Trophoblast cell (in vitro differentiated cells and primary cell): ENCODE measurements around the gene PNPO.

Source experiments
- DNase-seq, 2 donors: peaks; one replicate each; pipeline ENCODE4 v3.0.0-alpha.2; 2016
- H2AFZ ChIP-seq: 2 replicates; pipeline ENCODE4 v1.6.1; 2013; ENCODE audit warnings: low read length, moderate library complexity, mild to moderate bottlenecking; ENCODE audit not compliant: insufficient read depth, poor library complexity
- H2AK5ac ChIP-seq: 2 replicates; pipeline ENCODE4 v1.6.1; 2013; ENCODE audit warnings: mild to moderate bottlenecking, low read length
- H2BK120ac ChIP-seq: 2 replicates; pipeline ENCODE4 v1.6.1; 2013; ENCODE audit warnings: low read length, mild to moderate bottlenecking, moderate library complexity; ENCODE audit not compliant: insufficient read depth, poor library complexity
- H2BK12ac ChIP-seq: 2 replicates; pipeline ENCODE4 v1.6.1; 2013; ENCODE audit warnings: mild to moderate bottlenecking, low read length, moderate library complexity
- H2BK5ac ChIP-seq: 2 replicates; pipeline ENCODE4 v1.6.1; 2013; ENCODE audit warnings: low read length, low read depth, moderate library complexity, mild to moderate bottlenecking; ENCODE audit not compliant: poor library complexity
- H3K14ac ChIP-seq: 2 replicates; pipeline ENCODE4 v1.6.1; 2013; ENCODE audit warnings: mild to moderate bottlenecking, low read length
- H3K18ac ChIP-seq: 2 replicates; pipeline ENCODE4 v1.6.1; 2013; ENCODE audit warnings: mild to moderate bottlenecking, low read length
- H3K23ac ChIP-seq: 2 replicates; pipeline ENCODE4 v1.6.1; 2013; ENCODE audit warnings: low read length
- H3K27ac ChIP-seq: 2 replicates; pipeline ENCODE4 v1.5.1; 2013; ENCODE audit warnings: low read depth, mild to moderate bottlenecking, inconsistent platforms, low read length, moderate library complexity
- H3K27me3 ChIP-seq: 2 replicates; pipeline ENCODE4 v1.6.1; 2013; ENCODE audit warnings: inconsistent platforms, mild to moderate bottlenecking, low read length, moderate library complexity; ENCODE audit not compliant: insufficient read depth
- H3K36me3 ChIP-seq, 2 experiments: 1 replicate in 1 of 2; 2 replicates in 1 of 2; pipeline ENCODE4 v1.6.1; 2013; ENCODE audit warnings: low read length in 2 of 2, mild to moderate bottlenecking in 2 of 2, moderate library complexity in 1 of 2; ENCODE audit not compliant: insufficient read depth in 2 of 2, control insufficient read depth in 1 of 2
- H3K4ac ChIP-seq: 2 replicates; pipeline ENCODE4 v1.6.1; 2013; ENCODE audit warnings: low read depth, mild to moderate bottlenecking, low read length, moderate library complexity
- H3K4me1 ChIP-seq, 2 experiments: 1 replicate in 1 of 2; 2 replicates in 1 of 2; pipeline ENCODE4 v1.6.1; 2013; ENCODE audit warnings: low read length in 2 of 2, mild to moderate bottlenecking in 2 of 2, moderate library complexity in 1 of 2; ENCODE audit not compliant: insufficient read depth in 2 of 2, control insufficient read depth in 1 of 2
- H3K4me2 ChIP-seq: 2 replicates; pipeline ENCODE4 v1.6.1; 2013; ENCODE audit warnings: inconsistent platforms, mild to moderate bottlenecking, low read length, moderate library complexity
- H3K4me3 ChIP-seq: 2 replicates; pipeline ENCODE4 v1.5.1; 2013; ENCODE audit warnings: mild to moderate bottlenecking, low read depth, low read length, inconsistent platforms
- H3K79me1 ChIP-seq: one replicate; pipeline ENCODE4 v1.6.1; 2013; ENCODE audit warnings: low read length
- H3K79me2 ChIP-seq: 2 replicates; pipeline ENCODE4 v1.6.1; 2013; ENCODE audit warnings: low read length, mild to moderate bottlenecking; ENCODE audit not compliant: control insufficient read depth, insufficient read depth, poor library complexity
- H3K9ac ChIP-seq: 2 replicates; pipeline ENCODE4 v1.6.1; 2013; ENCODE audit warnings: mild to moderate bottlenecking, low read length
- H3K9me3 ChIP-seq: 2 replicates; pipeline ENCODE4 v1.6.1; 2013; ENCODE audit warnings: low read depth, mild to moderate bottlenecking, control low read depth, inconsistent platforms, low read length; ENCODE audit not compliant: insufficient read depth
- H4K12ac ChIP-seq: 2 replicates; pipeline ENCODE4 v1.6.1; 2013; ENCODE audit warnings: low read depth, mild to moderate bottlenecking, low read length, moderate library complexity
- H4K8ac ChIP-seq: 2 replicates; pipeline ENCODE4 v1.6.1; 2013; ENCODE audit warnings: low read depth, mild to moderate bottlenecking, low read length, moderate library complexity
- H4K91ac ChIP-seq: one replicate; pipeline ENCODE4 v1.6.1; 2013; ENCODE audit warnings: low read depth, mild to moderate bottlenecking, low read length, moderate library complexity
- WGBS: extraction: QIAGEN DNeasy Blood & Tissue Kit; methylation state at CpG from one replicate; pipeline ENCODE4 v1.1.7; 2013; ENCODE audit warnings: missing lambda C conversion rate; ENCODE audit not compliant: insufficient read length, insufficient coverage; ENCODE audit errors: extremely low coverage; 5-methylcytosine and 5-hydroxymethylcytosine counted together

Gene PNPO

GRCh38 chr17:47927821-47928400 is 13.5 kb upstream of the PNPO start:
- Histone ChIP-seq H2BK12ac (no peak overlapping the region), H3K79me2 (no peaks in the 10 kb centered on the region), H2AK5ac (no peak overlapping the region), H3K18ac (no peak overlapping the region), H3K27ac (no peak overlapping the region), H3K9me3 (peaks cover 1% of the 10 kb centered on the region), H2AFZ (no peak overlapping the region), H3K4me3 (no peak overlapping the region), H3K79me1 (no peaks in the 10 kb centered on the region), H3K4ac (no peak overlapping the region), H4K8ac (no peak overlapping the region), H3K4me1 (no peaks in the 10 kb centered on the region), H3K14ac (no peak overlapping the region), H3K27me3 (no peaks in the 10 kb centered on the region), H3K23ac (no peak overlapping the region), H3K9ac (no peak overlapping the region), H3K36me3 (peaks cover 26 to 29% of the 10 kb centered on the region in 2 experiments), H3K4me2 (no peak overlapping the region), H2BK120ac (no peak overlapping the region), H2BK5ac (no peak overlapping the region), H4K91ac (no peak overlapping the region), H4K12ac (no peak overlapping the region)
- no peak for DNase-seq
- no CpG with 5 or more reads among the region's 20 CpGs for WGBS

DNA sequence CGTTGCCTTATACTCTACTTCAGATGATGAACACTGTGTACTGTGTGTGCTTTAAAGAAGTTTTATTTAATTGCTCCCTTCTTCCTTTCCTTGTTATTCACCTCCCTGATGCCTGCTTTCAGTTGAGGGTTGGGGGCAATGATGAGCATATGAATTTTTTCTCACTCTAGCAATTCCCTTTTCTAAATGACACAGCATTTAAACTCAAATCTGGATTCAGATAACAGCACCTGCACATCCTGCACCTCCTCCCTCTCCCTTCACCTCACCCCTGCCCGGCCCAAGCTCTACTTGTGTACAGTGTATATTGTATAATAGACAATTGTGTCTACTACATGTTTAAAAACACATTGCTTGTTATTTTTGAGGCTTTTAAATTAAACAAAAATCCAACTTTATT is 13.0 kb upstream of the PNPO start:
- Histone ChIP-seq H4K8ac (no peak overlapping the region), H3K27me3 (no peaks in the 10 kb centered on the region), H2BK12ac (no peak overlapping the region), H4K12ac (no peak overlapping the region), H2AFZ (no peak overlapping the region), H3K79me2 (no peaks in the 10 kb centered on the region), H3K4me1 (no peaks in the 10 kb centered on the region), H3K9me3 (peaks cover 1% of the 10 kb centered on the region), H3K36me3 (peaks cover 21 to 26% of the 10 kb centered on the region in 2 experiments), H3K79me1 (no peaks in the 10 kb centered on the region), H3K27ac (no peak overlapping the region), H3K23ac (no peak overlapping the region), H2AK5ac (no peak overlapping the region), H3K4me3 (no peak overlapping the region), H3K4ac (no peak overlapping the region), H3K18ac (no peak overlapping the region), H3K4me2 (no peak overlapping the region), H4K91ac (no peak overlapping the region), H2BK120ac (no peak overlapping the region), H3K14ac (no peak overlapping the region), H2BK5ac (no peak overlapping the region), H3K9ac (no peak overlapping the region)
- no CpG with 5 or more reads among the region's 2 CpGs for WGBS
- no peak for DNase-seq

- Histone ChIP-seq H3K27me3 (no peaks in the 10 kb centered on the region), H4K91ac (no peak overlapping the region), H3K9me3 (peaks cover 1% of the 10 kb centered on the region), H4K12ac (no peak overlapping the region), H3K18ac (no peak overlapping the region), H2AK5ac (no peak overlapping the region), H2AFZ (no peak overlapping the region), H3K27ac (no peak overlapping the region), H3K36me3 (peaks cover 21 to 23% of the 10 kb centered on the region in 2 experiments), H3K14ac (no peak overlapping the region), H2BK5ac (no peak overlapping the region), H3K4me1 (no peaks in the 10 kb centered on the region), H2BK12ac (no peak overlapping the region), H4K8ac (no peak overlapping the region), H3K23ac (no peak overlapping the region), H3K4me3 (no peak overlapping the region), H3K79me2 (no peaks in the 10 kb centered on the region), H2BK120ac (no peak overlapping the region), H3K4me2 (no peak overlapping the region), H3K4ac (no peak overlapping the region), H3K79me1 (no peaks in the 10 kb centered on the region), H3K9ac (no peak overlapping the region)
- no CpG with 5 or more reads among the region's 10 CpGs for WGBS
- DNase-seq: no peak
Measured at GRCh38 chr17:47929218-47930000, 12.0 kb upstream of the PNPO start.

- Histone ChIP-seq H3K27me3 (no peaks in the 10 kb centered on the region), H3K4me2 (no peak overlapping the region), H3K36me3 (peaks cover 9 to 11% of the 10 kb centered on the region in 2 experiments), H4K8ac (no peak overlapping the region), H3K18ac (no peak overlapping the region), H3K14ac (no peak overlapping the region), H2AK5ac (no peak overlapping the region), H3K9ac (no peak overlapping the region), H3K4ac (no peak overlapping the region), H3K79me1 (no peaks in the 10 kb centered on the region), H4K12ac (no peak overlapping the region), H4K91ac (no peak overlapping the region), H3K4me1 (no peaks in the 10 kb centered on the region), H2BK5ac (no peak overlapping the region), H3K27ac (no peak overlapping the region), H3K79me2 (no peaks in the 10 kb centered on the region), H2BK12ac (no peak overlapping the region), H3K4me3 (no peak overlapping the region), H2AFZ (no peak overlapping the region), H3K9me3 (peaks cover 2% of the 10 kb centered on the region), H3K23ac (no peak overlapping the region), H2BK120ac (no peak overlapping the region)
- WGBS: no CpG with 5 or more reads among the region's 4 CpGs
- no peak for DNase-seq
Measured at GRCh38 chr17:47931848-47932247, 9.5 kb upstream of the PNPO start.
